HG02973 (cell line): ENCODE data around the gene ACSM5.
"Not testable (repeated sequence)": the region's sequence is repeated elsewhere in the genome, so short reads cannot be mapped to it uniquely, and the experiment has no call there.

ENCODE experiments used
- ATAC-seq: cut with Tn5 transposase; IDR thresholded peaks from one replicate; pipeline ENCODE4 v1.9.1; 2021; ENCODE audit warnings: moderate library complexity; ENCODE audit not compliant: unreplicated experiment

ACSM5 gene

GRCh38 chr16:20398603-20399002 lies 10.7 kb upstream of the ACSM5 start:
- ATAC-seq: no peak

DNA sequence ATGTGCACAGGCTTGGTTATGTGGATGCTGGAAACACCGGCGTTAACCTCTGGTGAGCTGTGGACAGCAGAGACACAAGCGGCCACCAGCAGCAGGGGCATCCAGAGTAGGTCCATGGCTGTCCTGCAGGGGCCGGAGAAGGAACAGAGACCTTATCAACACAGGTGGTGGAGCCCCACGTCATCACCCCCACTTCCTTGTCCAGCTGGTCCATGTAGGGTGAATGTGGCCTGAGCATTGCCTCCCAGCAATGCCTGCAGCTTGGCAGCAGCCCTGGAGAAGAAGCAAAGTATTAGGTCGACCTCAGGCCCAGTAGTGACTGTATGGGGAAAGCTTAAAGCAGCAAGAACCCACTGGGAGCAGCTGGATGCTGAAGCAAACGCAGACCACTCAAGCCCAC lies 10.1 kb upstream of the ACSM5 start:
- ATAC-seq: no peak

DNA sequence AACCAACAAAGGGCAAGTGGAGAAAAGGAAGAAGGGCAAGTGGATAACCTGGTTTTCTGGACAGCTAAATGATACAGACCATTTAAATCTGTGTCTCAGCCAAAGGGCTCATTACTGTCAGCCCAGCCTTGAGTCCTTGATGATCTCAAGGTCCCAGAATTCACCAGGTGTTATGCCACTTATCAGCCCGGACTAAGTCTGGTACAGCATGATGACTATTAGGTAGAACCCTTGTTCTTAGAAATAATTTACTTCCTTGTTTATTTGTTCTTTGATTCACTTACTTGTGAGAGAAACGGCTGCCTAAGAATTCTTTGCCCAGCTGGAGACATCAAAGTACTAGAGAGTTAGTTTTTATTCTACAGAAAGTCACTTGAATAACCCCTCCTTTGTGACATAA lies 8.3 kb upstream of the ACSM5 start:
- ATAC-seq: no peak

- ATAC-seq: no peak
Observed at GRCh38 chr16:20401475-20402016, 7.8 kb upstream of the ACSM5 start.

GRCh38 chr16:20402651-20403050 lies 6.7 kb upstream of the ACSM5 start:
- ATAC-seq: no peak

DNA sequence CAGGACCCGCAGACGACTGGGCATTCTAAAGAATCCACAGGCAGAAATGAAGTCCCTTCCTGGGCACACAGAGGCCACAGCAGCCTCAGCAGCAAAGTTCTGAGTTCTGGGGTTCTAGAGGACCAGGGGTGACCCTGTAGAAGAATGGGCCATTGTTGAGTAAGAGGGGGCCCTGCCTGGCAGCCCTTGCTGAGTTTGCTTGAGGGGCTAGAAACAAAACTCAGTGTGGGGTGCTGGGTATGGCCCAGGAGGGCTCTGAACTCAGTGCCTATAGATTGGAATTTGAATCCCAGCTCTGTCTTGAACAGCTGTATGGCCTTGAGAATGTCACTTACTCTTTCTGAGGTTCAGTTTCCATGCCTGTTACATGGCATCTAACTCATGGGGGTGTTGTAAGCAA lies 4.7 kb upstream of the ACSM5 start, which contains the start of gene PDILT:
Gene PDILT (minus strand): TSS at position 101 of the 400 bp plus-strand sequence. CDS start 5,437 bp downstream, outside the sequence.
- no peak for ATAC-seq

GRCh38 chr16:20410121-20410723 lies 888 bp downstream of the ACSM5 start:
- ATAC-seq: peak; percentile 58

- no peak for ATAC-seq
Observed at GRCh38 chr16:20411055-20411454, 1.7 kb downstream of the ACSM5 start.

GRCh38 chr16:20415541-20415940 lies 6.2 kb downstream of the ACSM5 start:
- ATAC-seq: no peak

- ATAC-seq: not testable (repeated sequence)
Observed at GRCh38 chr16:20419093-20419492, 9.8 kb downstream of the ACSM5 start.

- ATAC-seq: not testable (repeated sequence)
Observed at GRCh38 chr16:20421748-20422147, 12.4 kb downstream of the ACSM5 start.

DNA sequence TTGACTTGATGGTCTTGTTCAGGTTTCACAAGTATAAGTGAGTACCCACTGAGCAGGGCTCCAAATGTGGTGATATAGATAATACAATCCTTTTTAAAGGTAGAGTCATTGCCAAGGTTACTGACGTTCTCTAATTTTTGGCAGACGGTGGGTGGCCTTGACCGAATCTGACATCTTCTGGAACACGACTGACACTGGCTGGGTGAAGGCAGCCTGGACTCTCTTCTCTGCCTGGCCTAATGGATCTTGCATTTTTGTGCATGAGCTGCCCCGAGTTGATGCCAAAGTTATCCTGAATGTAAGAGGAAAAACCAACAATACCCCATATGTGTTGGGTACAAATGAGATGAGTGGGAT lies 14.4 kb downstream of the ACSM5 start:
- ATAC-seq: not testable (repeated sequence)

DNA sequence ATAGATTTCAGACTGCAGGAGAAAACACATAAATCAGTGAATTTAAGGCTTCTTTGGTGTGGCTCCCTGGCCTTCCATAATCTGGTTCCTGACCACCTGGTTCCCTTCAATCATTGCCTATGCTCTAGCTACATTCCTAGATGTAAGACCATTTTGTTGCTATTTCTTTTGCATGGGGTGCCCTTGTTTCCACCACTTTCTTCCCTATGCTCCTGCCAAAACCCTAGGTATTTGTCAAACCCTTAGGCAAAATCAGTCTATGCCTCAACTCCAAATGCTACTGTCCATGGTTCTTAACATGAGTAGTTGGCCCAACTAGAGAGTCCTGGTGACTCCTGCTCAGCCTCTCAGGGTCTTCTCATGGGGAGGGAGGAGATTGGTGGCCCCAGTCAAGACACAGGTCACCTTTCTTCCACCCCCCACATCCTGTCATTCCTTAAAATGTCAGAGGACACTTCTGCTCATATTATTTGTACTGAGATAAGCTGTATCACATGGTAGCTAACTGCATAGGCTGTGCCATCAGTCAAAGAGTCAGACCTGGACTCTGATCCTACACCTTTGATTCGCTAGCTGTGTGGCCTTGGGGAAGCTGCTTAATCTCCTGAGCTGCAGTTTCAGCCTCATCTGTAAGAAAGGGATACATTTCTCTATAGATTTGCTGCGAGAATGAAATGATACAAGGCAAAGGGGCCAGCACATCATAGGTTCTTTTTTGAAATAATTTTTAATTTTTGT lies 15.0 kb downstream of the ACSM5 start:
- ATAC-seq: no peak

GRCh38 chr16:20427401-20427797 lies 18.1 kb downstream of the ACSM5 start:
- ATAC-seq: not testable (repeated sequence)

DNA sequence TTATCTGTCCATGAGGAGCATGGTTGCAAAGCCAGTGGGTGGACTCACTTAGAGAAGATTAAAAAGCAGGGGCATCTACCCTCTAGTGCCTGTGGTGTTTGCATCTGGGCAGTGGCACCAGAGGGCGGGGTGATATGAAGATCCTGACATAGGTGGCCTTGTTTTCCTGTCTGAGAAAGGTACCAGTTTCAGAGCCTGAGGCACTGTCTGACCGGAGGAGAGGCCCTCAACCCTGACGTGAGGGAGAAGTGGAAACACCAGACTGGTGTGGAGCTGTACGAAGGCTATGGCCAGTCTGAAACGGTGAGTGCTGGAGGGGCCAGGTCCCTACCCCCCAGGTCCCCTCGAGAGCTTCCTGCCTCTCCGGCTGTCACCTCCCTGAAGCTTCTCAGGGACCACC lies 20.2 kb downstream of the ACSM5 start:
- not testable (repeated sequence) for ATAC-seq

- not testable (repeated sequence) for ATAC-seq
Observed at GRCh38 chr16:20430480-20430879, 21.1 kb downstream of the ACSM5 start.

- no peak for ATAC-seq
Observed at GRCh38 chr16:20430948-20431347, 21.6 kb downstream of the ACSM5 start.

GRCh38 chr16:20438950-20439349 lies 29.6 kb downstream of the ACSM5 start:
- not testable (repeated sequence) for ATAC-seq

- not testable (repeated sequence) for ATAC-seq
Observed at GRCh38 chr16:20439820-20440231, 30.5 kb downstream of the ACSM5 start.

- not testable (repeated sequence) for ATAC-seq
Observed at GRCh38 chr16:20440731-20441130, 31.4 kb downstream of the ACSM5 start.

- ATAC-seq: no peak
Observed at GRCh38 chr16:20441191-20441590, 31.9 kb downstream of the ACSM5 start.

DNA sequence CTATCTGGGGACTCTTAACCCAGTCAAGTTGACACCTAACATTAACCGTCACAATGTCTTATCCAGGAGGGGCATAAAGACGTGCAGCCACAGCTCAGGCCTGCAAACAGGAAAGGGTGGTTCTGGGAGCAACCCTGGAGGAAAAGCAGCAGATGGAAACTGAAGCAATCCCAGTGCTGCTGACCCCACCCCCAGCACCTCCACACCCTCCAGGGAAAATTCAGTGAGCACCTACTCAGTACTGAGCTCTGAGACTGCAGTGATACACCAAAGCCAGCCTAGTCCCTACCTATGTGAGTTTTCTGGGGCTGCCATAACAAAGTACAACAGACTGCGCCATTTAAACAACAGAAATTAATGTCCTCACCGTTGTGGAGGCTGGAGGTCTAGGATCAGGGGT lies 32.5 kb downstream of the ACSM5 start:
- not testable (repeated sequence) for ATAC-seq
